BJ (cell line): ENCODE data around the gene EFCAB6. TPM values are rescaled to one million over a fixed set of nuclear protein-coding genes. Genes with fewer than 3 reads are reported as not detected.

Experiments
- CTCF ChIA-PET: fragments of 350-600 bp; formaldehyde crosslinking; extraction: SDS; loops from one replicate; lab custom pipeline; 2021; ENCODE audit warnings: antibody characterized with exemption, inconsistent platforms; lab: Yijun Ruan, JAX
- POLR2A ChIA-PET: fragments of 300-600 bp; sonication (Branson Sonifier 250); formaldehyde crosslinking; extraction: SDS; loops from one replicate; lab custom pipeline; 2021; ENCODE audit warnings: antibody characterized with exemption; lab: Charles Lee
- DNase-seq: peaks from one replicate; pipeline ENCODE4 v3.0.0-alpha.2; 2011; ENCODE audit warnings: low read depth
- H3K27me3 ChIP-seq: 2 replicates; pipeline ENCODE4 v1.6.0; 2011; ENCODE audit warnings: low read length; ENCODE audit not compliant: control insufficient read depth, insufficient read depth
- H3K36me3 ChIP-seq: 2 replicates; pipeline ENCODE4 v1.5.1; 2011; ENCODE audit warnings: low read length; ENCODE audit not compliant: control insufficient read depth, insufficient read depth
- H3K4me3 ChIP-seq: 2 replicates; pipeline ENCODE4 v1.5.1; 2011; ENCODE audit warnings: low read depth, mild to moderate bottlenecking, control low read depth, low read length
- CTCF ChIP-seq: IDR thresholded peaks from 2 replicates; pipeline ENCODE4 v1.5.1; 2011; ENCODE audit warnings: low read depth, mild to moderate bottlenecking, control low read depth, inconsistent platforms, low read length, moderate library complexity; ENCODE audit not compliant: insufficient read depth
- polyA plus RNA-seq: library from polyadenylated mRNA; depleted of rRNA; stranded (reverse); fragments of >200 nt; gene quantifications from 2 replicates; pipeline ENCODE4 v1.2.3, GENCODE V29; 2011

The EFCAB6 gene
- polyA plus RNA-seq, 1 experiment: 0.75 TPM

DNA sequence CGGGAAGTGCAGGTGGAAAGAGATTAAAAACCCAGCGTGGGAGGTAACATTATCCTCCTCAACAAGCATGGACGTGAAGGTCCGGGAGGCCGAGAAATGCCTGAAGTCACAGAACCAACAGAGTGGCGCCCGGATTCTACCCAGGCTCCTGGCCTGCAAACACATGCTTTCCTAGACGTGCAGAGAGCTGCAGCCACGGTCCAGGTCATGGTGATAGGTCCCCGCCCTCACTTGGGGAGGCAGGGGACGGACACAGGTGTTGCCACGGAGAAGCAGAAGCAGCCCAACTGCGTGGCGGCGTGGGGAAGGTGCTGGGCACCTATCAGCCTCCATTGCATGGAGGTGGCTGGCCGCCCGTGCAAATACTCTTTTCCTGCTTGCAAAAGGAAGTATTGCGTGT is 251.5 kb downstream of the EFCAB6 start:
- Histone ChIP-seq H3K36me3 (no peaks in the 10 kb centered on the region), H3K4me3 (no peak overlapping the region), H3K27me3 (no peaks in the 10 kb centered on the region)
- no peak for DNase-seq
- POLR2A ChIA-PET: no interaction called here
- CTCF ChIA-PET: interaction anchor here (0.7 kb wide), 1 partner anchor 15 kb away, joined by 4 read pairs; no protein-coding TSS in a partner anchor
- no peak for TF ChIP-seq CTCF

- TF ChIP-seq CTCF: no peak
- Histone ChIP-seq H3K4me3 (no peak overlapping the region), H3K27me3 (no peaks in the 10 kb centered on the region), H3K36me3 (no peaks in the 10 kb centered on the region)
- ChIA-PET CTCF (no interaction called here), POLR2A (no interaction called here)
- no peak for DNase-seq
Observed at GRCh38 chr22:43555561-43556515, 256.3 kb downstream of the EFCAB6 start.

DNA sequence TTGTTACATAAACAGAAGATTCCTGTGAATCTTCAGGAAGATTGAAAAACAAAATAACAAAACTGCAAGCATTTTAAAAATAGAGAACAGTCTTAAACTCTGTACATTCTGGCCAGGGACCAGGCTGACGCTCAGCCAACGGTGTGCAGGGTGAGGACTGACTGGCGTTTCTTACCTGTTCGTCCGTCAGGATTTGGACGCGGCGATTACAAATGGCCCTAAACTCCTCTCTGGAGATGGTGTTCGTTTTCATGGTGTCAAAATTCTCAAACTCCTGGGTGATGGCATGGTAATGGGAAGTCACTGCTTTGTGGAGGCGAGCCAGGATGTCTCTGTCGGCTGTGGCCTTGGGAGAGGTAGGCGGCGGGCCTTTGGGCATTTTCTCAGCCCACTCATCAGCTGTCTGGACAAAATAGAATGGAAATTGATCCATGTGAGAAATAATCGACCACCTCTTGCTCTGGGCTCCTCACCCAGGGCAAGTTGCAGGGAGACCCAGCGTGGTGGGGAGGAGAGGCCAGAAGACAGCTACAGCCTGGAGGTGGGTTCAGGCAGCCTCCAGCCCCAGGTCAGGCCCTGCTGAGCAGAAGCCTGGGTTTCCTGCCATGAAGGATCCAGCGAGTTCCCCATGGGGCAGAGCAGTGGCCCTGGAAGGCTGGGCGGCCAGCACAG is 257.3 kb downstream of the EFCAB6 start:
- POLR2A ChIA-PET: no interaction called here
- DNase-seq: no peak
- no peaks in the 10 kb centered on the region for H3K27me3 ChIP-seq
- no peak overlapping the region for H3K4me3 ChIP-seq
- CTCF ChIA-PET: no interaction called here
- TF ChIP-seq CTCF: no peak
- H3K36me3 ChIP-seq: no peaks in the 10 kb centered on the region

GRCh38 chr22:43554259-43554636 is 257.9 kb downstream of the EFCAB6 start:
- Histone ChIP-seq H3K36me3 (no peaks in the 10 kb centered on the region), H3K4me3 (no peak overlapping the region), H3K27me3 (no peaks in the 10 kb centered on the region)
- ChIA-PET CTCF (no interaction called here), POLR2A (no interaction called here)
- TF ChIP-seq CTCF: no peak
- no peak for DNase-seq
